Pons (tissue), 1 donor: ENCODE data around the gene NDUFB7.
"Not testable (repeated sequence)": the region's sequence is repeated elsewhere in the genome, so short reads cannot be mapped to it uniquely, and the experiment has no call there.

Experiments used
- DNase-seq: peaks from one replicate; pipeline ENCODE4 v3.0.0-alpha.2; 2016; ENCODE audit warnings: low spot score

Gene NDUFB7

GRCh38 chr19:14571695-14572490 lies at the start of gene NDUFB7:
Gene NDUFB7 (minus strand): TSS chr19:14572066. CDS start chr19:14572000, 66 bp downstream.
- peak; percentile 95 for DNase-seq

- DNase-seq = no peak
These were observed 47.5 kb upstream of the NDUFB7 start for GRCh38 chr19:14619404-14619803.

- DNase-seq = no peak
These were observed 44.5 kb upstream of the NDUFB7 start for GRCh38 chr19:14616407-14616806.

- DNase-seq = no peak
These were observed 43.8 kb upstream of the NDUFB7 start for GRCh38 chr19:14615623-14616022.

- DNase-seq = peak; percentile 56
These were observed 42.2 kb upstream of the NDUFB7 start for GRCh38 chr19:14614099-14614412.

GRCh38 chr19:14613399-14614098 lies 41.7 kb upstream of the NDUFB7 start:
- not testable (repeated sequence) for DNase-seq

- no peak for DNase-seq
These were observed 40.8 kb upstream of the NDUFB7 start for GRCh38 chr19:14612657-14613056.

GRCh38 chr19:14612242-14612641 lies 40.4 kb upstream of the NDUFB7 start:
- DNase-seq = not testable (repeated sequence)

- peak; percentile 67 for DNase-seq
These were observed 39.2 kb upstream of the NDUFB7 start for GRCh38 chr19:14611051-14611450.

- no peak for DNase-seq
These were observed 34.8 kb upstream of the NDUFB7 start for GRCh38 chr19:14606627-14607026.

- no peak for DNase-seq
These were observed 32.1 kb upstream of the NDUFB7 start for GRCh38 chr19:14603990-14604387.

GRCh38 chr19:14599548-14600147 lies 27.8 kb upstream of the NDUFB7 start:
- no peak for DNase-seq

GRCh38 chr19:14595558-14595957 lies 23.7 kb upstream of the NDUFB7 start:
- no peak for DNase-seq

GRCh38 chr19:14589433-14589832 lies 17.6 kb upstream of the NDUFB7 start:
- DNase-seq = not testable (repeated sequence)

- DNase-seq = not testable (repeated sequence)
These were observed 13.3 kb upstream of the NDUFB7 start for GRCh38 chr19:14585187-14585586.

GRCh38 chr19:14584372-14584771 lies 12.5 kb upstream of the NDUFB7 start:
- DNase-seq = not testable (repeated sequence)

- no peak for DNase-seq
These were observed 11.1 kb upstream of the NDUFB7 start, which contains the start of gene CLEC17A for GRCh38 chr19:14582894-14583340. Gene CLEC17A (plus strand): TSS chr19:14583084. CDS start chr19:14583161, 77 bp downstream.

- DNase-seq = no peak
These were observed 8.9 kb upstream of the NDUFB7 start for GRCh38 chr19:14580623-14581237.

GRCh38 chr19:14577885-14578427 lies 6.1 kb upstream of the NDUFB7 start:
- no peak for DNase-seq

GRCh38 chr19:14577264-14577663 lies 5.4 kb upstream of the NDUFB7 start:
- no peak for DNase-seq

GRCh38 chr19:14576363-14576762 lies 4.5 kb upstream of the NDUFB7 start:
- no peak for DNase-seq

GRCh38 chr19:14575428-14575980 lies 3.6 kb upstream of the NDUFB7 start:
- DNase-seq = no peak
